HCT116 (cell line): ENCODE results near the gene CHRNE.

Experiments used
- CEBPB ChIP-seq: IDR thresholded peaks from 2 replicates; pipeline ENCODE4 v1.6.1; 2012; ENCODE audit warnings: low read depth
- EGR1 ChIP-seq: IDR thresholded peaks from 2 replicates; pipeline ENCODE4 v1.6.1; 2012; ENCODE audit warnings: low read depth
- EZH2 ChIP-seq: fragments of 200-600 bp; sonication (generic); IDR thresholded peaks from 2 replicates; pipeline ENCODE4 v1.6.1; 2017; ENCODE audit warnings: antibody characterized with exemption, mixed run types
- EZH2phosphoT487 ChIP-seq: fragments of 200-600 bp; IDR thresholded peaks from 2 replicates; pipeline ENCODE4 v1.6.1; 2018; ENCODE audit warnings: antibody characterized with exemption, borderline replicate concordance
- FOSL1 ChIP-seq: IDR thresholded peaks from 2 replicates; pipeline ENCODE4 v1.6.1; 2012; ENCODE audit warnings: low read depth
- POLR2A ChIP-seq: IDR thresholded peaks from 2 replicates; pipeline ENCODE4 v1.7.0; 2011; ENCODE audit warnings: borderline replicate concordance; ENCODE audit not compliant: insufficient read depth, insufficient read length; ENCODE audit errors: extremely low read depth
- POLR2AphosphoS5 ChIP-seq: IDR thresholded peaks from 2 replicates; pipeline ENCODE4 v1.6.1; 2011; ENCODE audit warnings: mild to moderate bottlenecking, low read depth, low read length, moderate library complexity
- RAD21 ChIP-seq: IDR thresholded peaks from 2 replicates; pipeline ENCODE4 v1.6.1; 2012; ENCODE audit warnings: low read depth, mild to moderate bottlenecking
- SP1 ChIP-seq: IDR thresholded peaks from 2 replicates; pipeline ENCODE4 v1.6.1; 2012; ENCODE audit warnings: low read depth
- SRF ChIP-seq: IDR thresholded peaks from 2 replicates; pipeline ENCODE4 v1.6.1; 2012; ENCODE audit warnings: low read depth
- TF ChIP-seq, protein P1 (sequence below), 3 experiments: fragments of 200-600 bp in 1 of 3; sonication (generic) in 1 of 3; IDR thresholded peaks in 2 of 3; conservative IDR thresholded peaks in 1 of 3; 2 replicates each; pipeline ENCODE4 v1.5.1; 2012 to 2017; ENCODE audit warnings: low read depth in 2 of 3, low read length in 2 of 3, antibody characterized with exemption in 1 of 3, borderline replicate concordance in 1 of 3, control low read depth in 1 of 3, mild to moderate bottlenecking in 1 of 3, mixed read lengths in 1 of 3, mixed run types in 1 of 3, moderate library complexity in 1 of 3; ENCODE audit not compliant: insufficient read depth in 1 of 3
- TF ChIP-seq, protein P2 (sequence below): IDR thresholded peaks from 2 replicates; pipeline ENCODE4 v1.6.1; 2012
- TF ChIP-seq, protein P3 (sequence below): IDR thresholded peaks from 2 replicates; pipeline ENCODE4 v1.6.1; 2012

DNA sequence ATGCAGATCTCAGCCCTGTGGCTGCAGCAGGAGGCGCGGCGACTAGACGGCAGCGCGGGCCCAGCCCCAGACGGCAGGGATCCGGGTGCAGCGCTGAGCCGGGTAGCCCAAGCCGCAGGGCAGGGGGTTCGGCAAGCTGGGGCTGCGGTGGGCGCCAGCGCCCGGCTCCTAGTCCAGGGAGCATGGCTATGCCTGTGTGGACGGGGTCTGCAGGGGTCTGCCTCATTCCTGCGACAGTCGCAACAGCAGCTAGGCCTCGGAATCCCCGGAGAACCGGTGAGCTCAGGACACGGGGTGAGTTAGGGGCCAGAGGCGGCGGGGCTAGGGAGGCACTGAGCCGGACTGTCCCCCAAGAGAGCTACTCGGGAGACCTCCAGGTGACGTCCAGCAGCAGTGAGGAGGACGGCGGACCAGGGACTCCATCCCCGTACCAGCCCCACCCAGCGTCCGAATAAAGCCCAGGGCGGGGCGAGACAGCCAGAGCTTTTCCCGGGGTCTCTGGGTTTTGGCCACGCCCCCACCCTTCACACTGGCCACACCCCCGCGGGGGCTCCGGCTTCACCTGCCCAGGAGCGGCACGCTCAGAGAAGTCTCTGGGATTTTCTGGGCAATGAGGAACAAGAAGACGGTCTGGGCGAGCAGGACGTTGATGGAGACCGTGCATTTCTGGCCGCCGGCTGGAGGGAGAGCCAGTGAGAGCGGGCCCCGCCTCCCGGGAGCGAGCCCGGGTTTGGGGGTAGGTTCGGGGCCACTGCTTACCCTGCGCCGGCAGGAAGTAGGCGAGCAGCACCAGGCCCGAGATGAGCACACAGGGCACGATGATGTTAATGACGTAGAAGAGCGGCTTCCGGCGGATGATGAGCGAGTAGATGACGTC is 2.4 kb downstream of the CHRNE start:
- TF ChIP-seq, protein P1, sequence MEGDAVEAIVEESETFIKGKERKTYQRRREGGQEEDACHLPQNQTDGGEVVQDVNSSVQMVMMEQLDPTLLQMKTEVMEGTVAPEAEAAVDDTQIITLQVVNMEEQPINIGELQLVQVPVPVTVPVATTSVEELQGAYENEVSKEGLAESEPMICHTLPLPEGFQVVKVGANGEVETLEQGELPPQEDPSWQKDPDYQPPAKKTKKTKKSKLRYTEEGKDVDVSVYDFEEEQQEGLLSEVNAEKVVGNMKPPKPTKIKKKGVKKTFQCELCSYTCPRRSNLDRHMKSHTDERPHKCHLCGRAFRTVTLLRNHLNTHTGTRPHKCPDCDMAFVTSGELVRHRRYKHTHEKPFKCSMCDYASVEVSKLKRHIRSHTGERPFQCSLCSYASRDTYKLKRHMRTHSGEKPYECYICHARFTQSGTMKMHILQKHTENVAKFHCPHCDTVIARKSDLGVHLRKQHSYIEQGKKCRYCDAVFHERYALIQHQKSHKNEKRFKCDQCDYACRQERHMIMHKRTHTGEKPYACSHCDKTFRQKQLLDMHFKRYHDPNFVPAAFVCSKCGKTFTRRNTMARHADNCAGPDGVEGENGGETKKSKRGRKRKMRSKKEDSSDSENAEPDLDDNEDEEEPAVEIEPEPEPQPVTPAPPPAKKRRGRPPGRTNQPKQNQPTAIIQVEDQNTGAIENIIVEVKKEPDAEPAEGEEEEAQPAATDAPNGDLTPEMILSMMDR (IDR thresholded peaks at IDR 0.05 in 2 of 3, conservative IDR thresholded peaks at IDR 0.05 in 1 of 3; ENCODE audit: borderline replicate concordance in 1 of 3, insufficient read depth in 1 of 3, low read depth in 2 of 3, low read length in 2 of 3), result no peak
- TF ChIP-seq RAD21, result no peak
- TF ChIP-seq, protein P2, sequence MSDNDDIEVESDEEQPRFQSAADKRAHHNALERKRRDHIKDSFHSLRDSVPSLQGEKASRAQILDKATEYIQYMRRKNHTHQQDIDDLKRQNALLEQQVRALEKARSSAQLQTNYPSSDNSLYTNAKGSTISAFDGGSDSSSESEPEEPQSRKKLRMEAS, result no peak
- no peak for TF ChIP-seq POLR2A
- TF ChIP-seq SRF, result no peak
- TF ChIP-seq EGR1, result no peak
- no peak for TF ChIP-seq POLR2AphosphoS5
- TF ChIP-seq, protein P3, sequence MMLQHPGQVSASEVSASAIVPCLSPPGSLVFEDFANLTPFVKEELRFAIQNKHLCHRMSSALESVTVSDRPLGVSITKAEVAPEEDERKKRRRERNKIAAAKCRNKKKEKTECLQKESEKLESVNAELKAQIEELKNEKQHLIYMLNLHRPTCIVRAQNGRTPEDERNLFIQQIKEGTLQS, result no peak
- TF ChIP-seq SP1, result no peak
- no peak for TF ChIP-seq CEBPB
- TF ChIP-seq EZH2, result no peak
- TF ChIP-seq EZH2phosphoT487, result no peak
- no peak for TF ChIP-seq FOSL1
